Spleen (tissue), 7 donors: Measurements from ENCODE around the gene KCNJ3.

Source experiments
- CTCF ChIP-seq, 11 experiments: fragments of 200-600 bp in 7 of 11; fragments of 450-650 bp in 4 of 11; sonication (generic) in 4 of 11; IDR thresholded peaks in 8 of 11; conservative IDR thresholded peaks in 3 of 11; 1 replicate in 7 of 11; 2 replicates in 4 of 11; pipeline versions ENCODE4 v1.4.0 to v1.8.0; 2016 to 2021; ENCODE audit warnings: antibody characterized with exemption in 11 of 11, inconsistent platforms in 4 of 11, mild to moderate bottlenecking in 1 of 11
- POLR2A ChIP-seq, 3 donors: fragments of 450-650 bp; IDR thresholded peaks; one replicate each; pipeline ENCODE4 v1.5.1; 2017; ENCODE audit warnings: antibody characterized with exemption in 3 of 3, mild to moderate bottlenecking in 1 of 3
- POLR2AphosphoS5 ChIP-seq, 3 donors: sonication (generic); formaldehyde crosslinking; IDR thresholded peaks; one replicate each; pipeline ENCODE4 v1.5.1; 2017; ENCODE audit warnings: antibody characterized with exemption in 3 of 3
- donor health status: DM: no; HTN: no; CAD: no; lungs with moderate emphysema.
- donor health status: DM: no; HTN: no; CAD: no.
- donor health status: DM: no; HTN: no; CAD: no.

- TF ChIP-seq CTCF (IDR thresholded peaks at IDR 0.05 in 8 of 11, conservative IDR thresholded peaks at IDR 0.05 in 3 of 11), result no peak
- no peak for TF ChIP-seq POLR2A (IDR thresholded peaks at IDR 0.05)
- no peak for TF ChIP-seq POLR2AphosphoS5 (IDR thresholded peaks at IDR 0.05)
Observed at GRCh38 chr2:154704991-154705390, 6.5 kb downstream of the KCNJ3 start.
